HG03520 (cell line): ENCODE data around the gene CCDC13.
"Not testable (repeated sequence)": the region's sequence is repeated elsewhere in the genome, so short reads cannot be mapped to it uniquely, and the experiment has no call there.

ENCODE experiments used
- ATAC-seq: cut with Tn5 transposase; IDR thresholded peaks from one replicate; pipeline ENCODE4 v1.9.1; 2021; ENCODE audit warnings: mild to moderate bottlenecking, moderate library complexity; ENCODE audit not compliant: unreplicated experiment

Gene CCDC13, protein sequence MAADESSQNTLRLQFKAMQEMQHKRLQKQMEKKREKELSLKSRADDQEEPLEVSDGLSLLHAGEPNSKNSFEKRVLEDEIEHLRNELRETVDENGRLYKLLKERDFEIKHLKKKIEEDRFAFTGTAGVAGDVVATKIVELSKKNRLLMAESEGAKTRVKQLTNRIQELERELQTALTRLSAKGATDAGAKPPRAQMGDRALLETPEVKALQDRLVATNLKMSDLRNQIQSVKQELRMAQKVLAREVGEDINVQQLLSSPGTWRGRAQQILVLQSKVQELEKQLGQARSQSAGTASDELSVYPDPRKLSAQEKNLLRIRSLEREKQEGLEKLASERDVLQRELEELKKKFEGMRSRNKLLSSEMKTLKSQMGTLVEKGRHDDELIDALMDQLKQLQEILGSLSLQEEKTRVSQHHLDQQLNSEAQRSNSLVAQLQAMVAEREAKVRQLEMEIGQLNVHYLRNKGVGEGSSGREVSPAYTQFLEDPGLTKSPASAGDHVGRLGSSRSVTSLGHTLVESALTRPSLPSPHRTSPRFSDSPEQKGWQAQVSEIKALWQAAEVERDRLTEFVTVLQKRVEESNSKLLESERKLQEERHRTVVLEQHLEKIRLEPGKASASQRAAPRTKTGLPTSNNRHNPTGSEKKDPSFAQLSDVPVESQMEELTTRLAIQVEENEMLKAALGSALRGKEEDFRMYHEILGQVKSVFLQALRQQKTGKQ

DNA sequence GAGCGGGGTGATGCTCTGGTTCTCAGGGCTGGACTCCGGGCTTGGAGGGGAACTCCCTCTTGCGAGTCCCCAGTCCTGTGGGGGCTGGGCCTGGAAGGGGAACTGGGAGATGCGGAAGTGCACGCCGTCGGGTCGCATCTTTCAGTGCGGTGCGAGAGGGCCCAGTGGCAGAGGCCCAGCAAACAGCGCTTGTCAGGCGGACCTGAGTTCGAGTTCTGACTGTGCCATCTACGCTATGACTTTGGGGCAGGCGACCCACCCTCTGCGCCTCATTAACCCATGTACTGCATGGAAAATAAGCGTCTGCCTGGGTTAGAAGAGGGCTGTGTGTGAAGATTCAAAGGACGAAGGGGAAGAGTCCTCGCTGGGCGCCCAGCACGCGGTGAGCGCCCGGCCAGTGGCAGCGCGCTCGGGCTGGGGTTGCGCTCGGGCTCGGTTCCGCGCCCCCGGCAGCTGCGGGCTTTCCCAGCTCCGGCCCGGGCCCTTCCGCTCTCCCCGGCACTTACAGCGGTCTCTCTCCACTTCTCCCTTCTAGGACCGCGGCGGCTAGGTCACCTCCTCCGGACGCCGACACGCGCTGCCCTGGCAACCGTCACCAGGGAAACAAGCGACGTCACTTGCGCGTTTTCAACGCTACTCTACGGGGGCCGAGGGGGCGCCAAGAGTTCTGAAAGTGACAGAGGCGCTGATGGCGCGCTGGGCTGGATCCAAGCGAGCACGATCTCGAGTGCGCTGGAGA, at the start of gene CCDC13:
Gene CCDC13, minus strand, starts transcription at position 584 of the 739 bp plus-strand sequence. CDS start 14,908 bp downstream, outside the sequence.
- peak; percentile 99 for ATAC-seq

DNA sequence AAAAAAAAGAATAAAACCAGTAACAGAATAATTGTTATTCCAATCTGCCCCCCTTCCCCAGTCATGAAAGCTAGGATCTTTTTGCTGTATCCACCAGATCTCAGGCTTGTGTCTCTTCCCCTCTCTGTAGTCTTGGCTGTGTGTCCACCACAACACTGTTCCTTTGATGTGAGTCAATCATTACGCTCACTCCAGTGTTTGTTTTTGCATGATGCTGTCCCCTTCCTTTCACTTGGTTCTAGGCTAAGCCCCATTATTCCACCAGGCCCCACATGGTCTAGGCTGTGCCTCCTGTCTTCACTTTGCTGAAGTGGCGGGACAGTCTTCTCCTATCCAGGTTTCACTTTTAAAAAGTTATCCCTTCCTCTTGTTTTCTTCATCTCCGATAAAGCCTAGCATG, 49.8 kb upstream of the CCDC13 start:
- no peak for ATAC-seq

GRCh38 chr3:42820746-42821051, 47.6 kb upstream of the CCDC13 start:
- ATAC-seq: no peak

DNA sequence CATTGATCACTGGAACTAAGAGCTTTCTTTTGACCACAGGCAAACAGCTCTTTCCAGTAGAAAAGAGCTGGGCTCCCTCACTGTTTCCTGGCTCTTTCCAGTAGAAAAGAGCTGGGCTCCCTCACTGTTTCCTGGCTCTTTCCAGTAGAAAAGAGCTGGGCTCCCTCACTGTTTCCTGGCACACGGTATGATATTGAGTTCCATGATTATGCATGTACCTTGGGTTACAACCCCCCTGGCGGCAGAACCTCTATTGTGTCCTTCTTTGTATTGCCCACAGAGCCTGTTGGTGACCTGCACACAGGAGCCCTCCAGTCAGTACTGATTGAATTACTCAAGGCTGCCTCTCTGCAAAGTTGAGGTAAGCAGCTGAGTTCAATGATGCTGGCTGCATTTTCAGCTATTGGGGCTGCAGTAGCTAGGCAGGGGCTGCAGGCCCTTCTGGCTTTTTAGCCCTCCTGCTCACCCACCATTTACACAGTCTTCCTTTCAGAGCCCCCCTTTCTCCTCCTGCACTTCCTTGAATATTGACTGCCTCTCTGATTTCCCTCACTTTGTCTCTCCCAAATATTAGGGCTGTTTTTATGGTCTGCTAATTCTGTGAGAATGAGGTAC, 46.4 kb upstream of the CCDC13 start:
- ATAC-seq: no peak

DNA sequence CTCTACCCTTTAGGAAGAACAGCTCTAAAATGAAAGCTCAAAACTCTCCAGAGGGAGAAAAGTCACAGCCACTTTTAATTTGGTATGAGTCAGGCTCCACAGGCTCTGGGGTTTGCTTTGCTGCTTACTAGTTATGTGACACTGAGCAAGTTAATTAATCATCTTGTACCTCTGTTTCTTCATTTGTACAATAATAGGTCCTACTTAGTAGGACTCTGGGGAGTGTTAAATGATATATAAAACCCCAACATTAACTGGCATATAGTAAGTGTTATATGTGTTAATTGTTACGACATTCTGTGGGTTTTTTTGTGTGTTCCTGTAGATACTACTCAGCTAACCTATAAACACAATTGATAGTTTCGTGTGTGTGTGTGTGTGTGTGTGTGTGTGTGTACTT, 42.8 kb upstream of the CCDC13 start:
- no peak for ATAC-seq

- ATAC-seq: no peak
These were observed 42.0 kb upstream of the CCDC13 start for GRCh38 chr3:42814914-42815507.

- no peak for ATAC-seq
These were observed 41.2 kb upstream of the CCDC13 start for GRCh38 chr3:42814246-42814645.

GRCh38 chr3:42811118-42811883, 38.2 kb upstream of the CCDC13 start:
- ATAC-seq: not testable (repeated sequence)

GRCh38 chr3:42810706-42811105, 37.7 kb upstream of the CCDC13 start:
- not testable (repeated sequence) for ATAC-seq

DNA sequence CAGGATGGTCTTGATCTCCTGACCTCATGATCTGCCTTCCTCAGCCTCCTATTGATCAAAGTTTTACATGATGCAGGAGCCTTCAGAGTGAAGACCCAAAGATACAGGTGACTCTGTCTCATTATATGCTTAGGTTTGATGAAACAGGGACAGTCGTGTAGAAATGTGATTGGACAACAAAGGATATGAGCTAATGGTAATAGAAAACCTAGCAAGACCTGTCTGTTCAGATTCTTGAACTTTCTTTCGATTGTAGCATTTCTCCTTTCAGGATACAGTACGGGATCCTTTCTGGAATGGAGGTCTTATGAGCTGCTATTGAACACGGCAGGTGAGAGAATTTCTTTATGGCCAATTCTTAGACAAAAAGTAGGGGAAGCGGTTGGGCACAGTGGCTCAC, 36.1 kb upstream of the CCDC13 start, which contains the start of gene ACKR2:
Gene ACKR2, plus strand, starts transcription at position 244 of the 400 bp plus-strand sequence. CDS start 55,058 bp downstream, outside the sequence.
- ATAC-seq: no peak

DNA sequence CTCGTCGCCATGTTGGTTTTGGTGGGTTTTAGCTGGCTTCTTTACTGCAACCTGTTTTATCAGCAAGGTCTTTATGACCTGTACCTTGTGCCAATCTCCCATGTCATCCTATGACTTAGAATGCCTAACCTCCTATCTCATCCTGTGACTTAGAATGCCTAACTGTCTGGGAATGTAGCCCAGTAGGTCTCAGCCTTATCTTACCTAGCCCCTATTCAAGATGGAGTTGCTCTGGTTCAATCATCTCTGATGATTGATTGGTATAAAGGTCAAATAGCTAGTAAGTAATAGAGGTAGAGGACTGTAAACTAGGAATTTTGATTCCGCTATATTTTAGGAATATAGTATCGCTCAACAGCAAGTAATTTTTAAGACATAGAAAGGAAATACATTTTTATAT, 34.9 kb upstream of the CCDC13 start:
- no peak for ATAC-seq

DNA sequence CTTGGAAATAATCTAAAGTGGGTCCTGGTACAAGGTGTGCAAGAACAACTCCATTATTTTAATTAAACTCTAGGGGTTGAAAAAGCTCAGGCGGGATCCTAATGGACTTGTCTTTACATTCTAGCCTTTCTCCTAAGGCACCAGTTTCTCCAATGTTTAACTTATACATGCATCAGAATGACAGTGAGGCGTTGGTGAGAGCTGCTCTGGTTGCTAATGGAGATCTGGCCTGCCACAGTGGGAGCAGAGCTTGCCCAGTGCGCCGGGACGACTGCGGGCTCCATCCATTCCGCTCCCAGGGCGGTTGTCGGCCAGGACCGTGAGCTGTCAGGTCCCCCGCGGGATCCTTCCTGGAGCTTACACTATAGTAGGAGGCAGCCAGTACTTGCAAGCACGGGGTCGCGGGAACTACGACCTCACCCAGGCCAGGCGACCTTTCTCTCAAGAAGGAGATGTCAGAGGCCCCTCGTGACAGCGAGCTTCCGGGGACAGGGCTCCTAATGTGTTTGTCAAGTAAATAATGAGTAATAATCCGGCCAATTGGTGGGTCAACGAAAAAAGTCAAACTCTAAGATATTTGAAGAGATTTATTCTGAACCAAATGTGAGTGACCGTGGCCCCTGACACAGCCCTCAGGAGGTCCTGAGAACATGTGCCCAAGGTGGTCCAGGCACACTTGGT, 32.2 kb upstream of the CCDC13 start:
- no peak for ATAC-seq

DNA sequence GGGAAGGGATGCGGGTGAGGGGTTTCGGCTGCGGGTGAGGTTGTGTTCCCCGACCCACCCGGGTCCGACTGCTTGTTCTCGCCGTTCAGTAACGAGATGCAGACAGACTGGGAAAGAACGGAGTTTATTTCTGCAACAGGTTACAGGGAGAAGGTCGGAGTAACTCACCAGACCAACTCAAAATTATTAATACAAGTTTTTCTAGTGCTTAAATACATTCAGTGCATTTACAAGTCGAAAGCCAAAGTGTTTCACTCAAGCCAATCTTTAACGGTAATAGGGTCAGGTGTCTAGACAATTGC, 31.7 kb upstream of the CCDC13 start:
- ATAC-seq: no peak

DNA sequence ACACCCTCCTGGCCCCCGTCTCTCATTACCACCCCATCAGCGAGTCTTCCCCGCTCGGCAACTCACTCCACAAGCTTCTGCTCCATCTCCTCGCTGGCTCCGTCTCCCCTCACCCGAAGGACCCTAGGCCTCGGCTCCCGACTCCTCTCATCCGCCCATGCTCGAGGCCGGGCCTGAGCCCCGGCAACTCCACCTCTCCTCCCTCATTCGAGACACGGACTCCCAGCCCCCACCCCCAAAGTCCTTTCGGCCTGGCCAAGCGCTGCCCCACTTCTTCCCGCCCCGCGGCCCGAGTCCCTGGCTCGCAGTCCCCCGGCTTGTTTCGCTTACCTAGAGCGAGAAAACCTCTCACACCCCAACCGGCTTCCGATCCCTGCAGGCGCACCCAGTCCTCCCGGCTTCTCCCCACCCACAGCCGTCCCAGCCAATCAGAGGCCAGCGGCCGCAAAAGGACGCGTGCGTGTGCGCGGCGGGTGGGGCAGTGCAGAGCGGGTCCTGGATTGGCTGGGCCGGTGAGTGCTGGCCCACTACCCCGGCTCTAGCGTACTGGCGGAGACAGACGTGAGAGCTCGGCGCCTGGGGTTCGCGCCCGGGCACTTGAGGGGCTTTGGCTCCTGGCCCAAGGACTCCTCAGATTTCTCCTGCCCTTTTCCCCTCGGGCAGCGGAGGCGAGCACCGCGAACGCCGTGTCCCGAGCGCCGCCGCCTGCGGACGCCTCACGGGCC, 31.2 kb upstream of the CCDC13 start, which contains the start of gene HIGD1A:
Gene HIGD1A, minus strand, starts transcription at position 385 of the 725 bp plus-strand sequence. CDS start 10,237 bp downstream, outside the sequence.
- ATAC-seq: peak; percentile 98

DNA sequence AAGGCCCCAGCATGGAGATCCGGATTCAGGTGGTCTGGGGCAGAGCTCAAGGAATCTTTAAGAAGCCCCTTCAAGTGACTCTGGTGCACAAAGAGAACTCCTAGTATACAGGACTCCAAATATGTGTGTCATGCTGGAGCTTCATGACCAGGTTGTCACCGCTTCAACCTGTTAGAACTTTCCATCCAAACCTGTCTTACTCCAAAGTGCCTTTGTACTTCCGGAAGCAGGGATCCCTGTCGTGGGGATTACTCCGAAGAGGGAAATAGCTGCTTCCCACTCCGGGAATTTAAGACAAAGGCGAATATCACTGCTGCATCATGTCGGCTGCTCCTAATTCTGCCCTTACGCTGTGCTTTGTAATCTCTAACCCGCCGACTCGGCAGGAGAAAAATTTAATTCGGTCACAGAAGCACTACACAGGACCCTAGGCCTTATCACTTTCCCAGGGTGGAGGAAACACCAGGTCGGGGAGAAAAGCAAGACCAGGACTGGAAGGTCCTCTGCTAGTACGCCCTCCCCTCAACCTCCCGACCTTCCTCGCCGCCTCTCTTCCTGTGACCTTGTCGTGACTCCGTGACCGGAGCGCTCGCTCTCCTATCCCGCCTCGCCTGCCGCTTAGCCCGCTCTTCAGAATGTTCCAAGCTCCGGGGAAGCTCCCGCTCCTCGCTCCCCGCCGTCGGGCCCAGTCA, 30.5 kb upstream of the CCDC13 start:
- peak; percentile 23 for ATAC-seq

DNA sequence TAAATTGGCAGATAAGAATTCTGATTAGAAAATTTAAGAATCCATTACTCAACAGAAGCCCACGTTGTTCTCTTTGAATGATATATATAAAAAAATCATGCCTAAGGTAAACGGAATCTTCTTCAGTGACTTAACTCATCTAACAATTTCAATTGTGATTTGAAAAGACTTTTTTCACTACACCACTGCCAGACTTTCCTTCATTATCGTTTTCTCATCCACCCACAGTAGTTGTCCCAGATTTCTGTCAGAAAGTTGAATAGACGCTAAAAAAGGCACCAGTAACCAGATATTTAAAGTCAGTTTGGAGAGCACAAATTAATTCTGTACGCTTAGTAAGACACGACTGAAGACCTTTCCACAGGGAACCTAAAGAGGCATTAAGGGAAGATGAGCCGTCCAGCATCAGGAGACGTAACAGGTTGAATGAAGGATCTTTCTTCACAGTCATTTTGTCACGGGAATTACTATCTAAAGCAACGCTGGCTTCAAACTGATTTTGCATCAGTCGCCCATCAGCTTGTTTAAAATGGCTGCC, 29.9 kb upstream of the CCDC13 start:
- no peak for ATAC-seq

- no peak for ATAC-seq
These were observed 28.7 kb upstream of the CCDC13 start for GRCh38 chr3:42801784-42802183.

DNA sequence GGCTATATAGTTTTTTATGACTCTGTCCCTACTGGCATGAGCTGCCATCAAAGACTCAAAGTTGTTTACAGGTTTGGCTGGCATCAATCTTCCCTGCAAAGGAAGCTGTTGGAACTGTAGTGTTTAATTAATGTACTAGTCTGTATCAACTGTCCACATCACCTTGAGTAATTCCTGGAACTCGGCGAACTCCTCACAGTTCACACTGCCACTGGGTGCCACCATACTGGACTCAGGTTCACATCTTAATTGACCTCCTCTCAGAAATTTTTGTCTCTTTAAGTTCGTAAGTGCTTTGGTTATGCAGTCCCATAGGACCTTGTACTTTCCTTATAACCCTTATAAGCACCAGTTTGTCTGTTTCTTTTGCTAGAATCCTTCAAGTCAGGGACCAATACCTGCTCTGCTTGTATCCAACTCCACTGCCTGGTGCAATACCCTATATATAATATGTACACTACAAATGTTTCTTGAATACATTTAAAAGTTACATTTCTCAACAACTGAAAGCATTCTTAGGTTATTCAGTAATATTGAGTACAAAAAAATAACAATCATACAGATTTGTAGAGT, 28.1 kb upstream of the CCDC13 start:
- no peak for ATAC-seq
